Measurements from ENCODE around the gene MGAT5.

Gene MGAT5

DNA sequence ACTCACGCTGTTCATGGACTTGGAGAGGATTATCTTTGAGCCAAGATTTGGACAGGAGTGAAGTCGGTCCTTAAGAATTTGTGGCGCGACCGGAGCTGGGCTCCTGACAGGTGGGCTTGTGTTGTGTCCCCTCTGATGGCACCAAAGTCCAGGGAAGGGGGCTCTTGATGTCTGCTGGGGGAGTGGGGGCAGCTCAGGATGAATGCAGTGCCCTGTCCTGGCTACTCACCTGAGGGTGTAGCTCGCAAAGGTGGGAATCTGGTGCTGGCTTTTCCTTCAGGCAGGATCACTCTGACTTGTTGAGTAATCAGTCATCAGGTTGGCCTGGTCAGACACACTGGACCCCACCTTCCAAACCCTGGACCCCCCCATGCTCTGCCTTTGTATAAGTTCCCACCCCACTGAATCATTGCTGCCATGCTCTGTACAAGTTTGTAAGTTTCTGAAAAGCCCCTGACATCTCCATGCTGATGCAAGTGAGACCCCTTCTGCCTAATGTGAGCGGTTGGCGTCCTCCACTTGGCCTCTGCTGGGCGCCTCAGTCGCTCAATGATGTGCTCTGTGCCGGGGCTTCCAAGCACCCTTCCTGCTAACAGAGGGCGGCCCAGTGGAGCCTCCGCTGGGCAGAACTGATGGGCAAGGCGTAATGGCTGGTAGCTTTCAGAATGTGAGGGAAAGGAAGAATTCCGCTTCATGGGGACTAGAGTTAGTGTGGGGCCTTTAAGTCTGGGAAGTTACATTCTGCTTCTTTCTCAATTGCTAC, 196.1 kb downstream of the MGAT5 start:
- Histone ChIP-seq H3K79me2 (ENCODE audit: insufficient read depth, low read length) (no peaks in the 10 kb centered on the region), H3K4me2 (ENCODE audit: low read length) (no peak overlapping the region), H3K9me2 (ENCODE audit: low read depth, low read length) (no peaks in the 10 kb centered on the region), H3K27ac (ENCODE audit: low read depth, low read length, poor library complexity, severe bottlenecking) (no peak overlapping the region), H3F3A (ENCODE audit: insufficient read depth, low read length) (no peaks in the 10 kb centered on the region), H3K4me1 (ENCODE audit: insufficient read depth, low read length, severe bottlenecking) (no peaks in the 10 kb centered on the region), H4K20me1 (ENCODE audit: insufficient read depth, low read length) (no peaks in the 10 kb centered on the region), H3K9me3 (ENCODE audit: low read length) (no peaks in the 10 kb centered on the region), H3K9ac (ENCODE audit: low read length) (no peak overlapping the region), H2AFZ (ENCODE audit: low read length) (no peak overlapping the region), H3K36me3 (ENCODE audit: insufficient read depth, low read length) (peaks cover 71% of the 10 kb centered on the region), H3K4me3 (ENCODE audit: low read depth, low read length, poor library complexity, severe bottlenecking) (no peak overlapping the region), H3K27me3 (ENCODE audit: insufficient read depth, low read length) (no peaks in the 10 kb centered on the region)
- TF ChIP-seq EZH2 (IDR thresholded peaks at IDR 0.05; ENCODE audit: borderline replicate concordance, low read length) (no peak), CTCF (IDR thresholded peaks at IDR 0.05; ENCODE audit: low read length) (no peak)

- Histone ChIP-seq H3K36me3 (ENCODE audit: insufficient read depth, low read length) (peaks cover 57% of the 10 kb centered on the region), H3K27me3 (ENCODE audit: insufficient read depth, low read length) (no peaks in the 10 kb centered on the region), H4K20me1 (ENCODE audit: insufficient read depth, low read length) (no peaks in the 10 kb centered on the region), H3K4me2 (ENCODE audit: low read length) (no peak overlapping the region), H3K27ac (ENCODE audit: low read depth, low read length, poor library complexity, severe bottlenecking) (no peak overlapping the region), H3K4me1 (ENCODE audit: insufficient read depth, low read length, severe bottlenecking) (no peaks in the 10 kb centered on the region), H3K4me3 (ENCODE audit: low read depth, low read length, poor library complexity, severe bottlenecking) (no peak overlapping the region), H3K9ac (ENCODE audit: low read length) (no peak overlapping the region), H3K9me2 (ENCODE audit: low read depth, low read length) (no peaks in the 10 kb centered on the region), H3K79me2 (ENCODE audit: insufficient read depth, low read length) (no peaks in the 10 kb centered on the region), H2AFZ (ENCODE audit: low read length) (no peak overlapping the region), H3F3A (ENCODE audit: insufficient read depth, low read length) (no peaks in the 10 kb centered on the region), H3K9me3 (ENCODE audit: low read length) (no peaks in the 10 kb centered on the region)
- no peak for TF ChIP-seq EZH2 (IDR thresholded peaks at IDR 0.05; ENCODE audit: borderline replicate concordance, low read length)
- TF ChIP-seq CTCF (IDR thresholded peaks at IDR 0.05; ENCODE audit: low read length) = no peak
Observed at GRCh38 chr2:134451347-134451630, 197.4 kb downstream of the MGAT5 start.

GRCh38 chr2:134452042-134452733, 198.3 kb downstream of the MGAT5 start:
- peaks cover 48% of the 10 kb centered on the region for H3K36me3 ChIP-seq (ENCODE audit: insufficient read depth, low read length)
- no peak overlapping the region for H3K27ac ChIP-seq (ENCODE audit: low read depth, low read length, poor library complexity, severe bottlenecking)
- H3K4me1 ChIP-seq (ENCODE audit: insufficient read depth, low read length, severe bottlenecking) = no peaks in the 10 kb centered on the region
- no peaks in the 10 kb centered on the region for H3K9me3 ChIP-seq (ENCODE audit: low read length)
- H3K4me3 ChIP-seq (ENCODE audit: low read depth, low read length, poor library complexity, severe bottlenecking) = no peak overlapping the region
- TF ChIP-seq EZH2 (IDR thresholded peaks at IDR 0.05; ENCODE audit: borderline replicate concordance, low read length) (no peak), CTCF (IDR thresholded peaks at IDR 0.05; ENCODE audit: low read length) (no peak)
- no peaks in the 10 kb centered on the region for H4K20me1 ChIP-seq (ENCODE audit: insufficient read depth, low read length)
- H2AFZ ChIP-seq (ENCODE audit: low read length) = no peak overlapping the region
- H3K9me2 ChIP-seq (ENCODE audit: low read depth, low read length) = no peaks in the 10 kb centered on the region
- H3K9ac ChIP-seq (ENCODE audit: low read length) = no peak overlapping the region
- H3K27me3 ChIP-seq (ENCODE audit: insufficient read depth, low read length) = no peaks in the 10 kb centered on the region
- no peaks in the 10 kb centered on the region for H3F3A ChIP-seq (ENCODE audit: insufficient read depth, low read length)
- no peak overlapping the region for H3K4me2 ChIP-seq (ENCODE audit: low read length)
- H3K79me2 ChIP-seq (ENCODE audit: insufficient read depth, low read length) = no peaks in the 10 kb centered on the region
